ENCODE data around the gene NAA10.

Gene NAA10

GRCh38 chrX:153881281-153881680 is 53.6 kb downstream of the NAA10 start:
- no peak for DNase-seq

DNA sequence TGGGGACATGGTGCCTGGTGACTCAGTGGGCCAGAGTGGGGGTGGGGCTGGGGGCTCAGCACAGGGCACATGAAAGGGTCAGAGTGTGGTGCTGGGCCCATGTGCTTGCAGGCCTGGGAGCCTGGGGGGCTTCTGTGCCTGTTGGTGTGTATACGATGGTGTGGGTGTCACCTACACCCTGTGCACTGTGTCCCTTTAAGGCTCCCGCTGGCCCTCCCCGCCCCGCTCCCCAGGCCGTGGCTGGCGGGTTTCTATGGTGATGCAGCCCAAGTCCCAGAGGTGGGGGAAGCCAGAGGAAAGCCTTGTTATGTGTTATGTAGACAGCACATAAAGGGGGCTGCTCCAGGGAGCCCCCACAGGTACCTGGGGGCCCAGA is 54.4 kb downstream of the NAA10 start:
- no peak for DNase-seq

- no peak for DNase-seq
Observed at GRCh38 chrX:153879741-153880439, 54.9 kb downstream of the NAA10 start.
